Neural cell (in vitro differentiated cells): ENCODE measurements around the gene OR7G2.
"Not testable (repeated sequence)": the region's sequence is repeated elsewhere in the genome, so short reads cannot be mapped to it uniquely, and the experiment has no call there.

Experiments
- CTCF ChIP-seq: fragments of 450-650 bp; IDR thresholded peaks from 2 replicates; pipeline ENCODE4 v1.5.1; 2014; ENCODE audit warnings: antibody characterized with exemption, mild to moderate bottlenecking, moderate library complexity; ENCODE audit not compliant: poor library complexity, severe bottlenecking
- MXI1 ChIP-seq: fragments of 450-650 bp; conservative IDR thresholded peaks from 2 replicates; pipeline ENCODE4 v1.6.1; 2014; ENCODE audit warnings: antibody characterized with exemption, mild to moderate bottlenecking; ENCODE audit not compliant: poor library complexity, severe bottlenecking
- POLR2AphosphoS5 ChIP-seq: IDR thresholded peaks from 2 replicates; pipeline ENCODE4 v1.6.1; 2012
- REST ChIP-seq: IDR thresholded peaks from 2 replicates; pipeline ENCODE4 v1.6.1; 2012; ENCODE audit warnings: borderline replicate concordance
- TAF1 ChIP-seq: IDR thresholded peaks from 2 replicates; pipeline ENCODE4 v1.6.1; 2012; ENCODE audit warnings: low read depth

GRCh38 chr19:9053674-9054073 lies 53.6 kb downstream of the OR7G2 start:
- not testable (repeated sequence) for TF ChIP-seq MXI1, CTCF, REST, TAF1, POLR2AphosphoS5
